ENCODE measurements around the gene POLR1D. TPM values are rescaled to one million over a fixed set of nuclear protein-coding genes. Genes with fewer than 3 reads are reported as not detected.

Gene POLR1D
- total RNA-seq, 1 experiment from 2014 or later, result 75.6 TPM

GRCh38 chr13:27662738-27663470 is 41.2 kb downstream of the POLR1D start:
- TF ChIP-seq POLR2AphosphoS5 (IDR thresholded peaks at IDR 0.05; ENCODE audit: low read depth, low read length) (no peak), SIN3A (IDR thresholded peaks at IDR 0.05; ENCODE audit: borderline replicate concordance, insufficient read depth, low read depth, low read length) (no peak), TCF7L2 (IDR thresholded peaks at IDR 0.05; ENCODE audit: low read depth, low read length) (no peak)
- CTCF ChIA-PET, result no interaction called here

DNA sequence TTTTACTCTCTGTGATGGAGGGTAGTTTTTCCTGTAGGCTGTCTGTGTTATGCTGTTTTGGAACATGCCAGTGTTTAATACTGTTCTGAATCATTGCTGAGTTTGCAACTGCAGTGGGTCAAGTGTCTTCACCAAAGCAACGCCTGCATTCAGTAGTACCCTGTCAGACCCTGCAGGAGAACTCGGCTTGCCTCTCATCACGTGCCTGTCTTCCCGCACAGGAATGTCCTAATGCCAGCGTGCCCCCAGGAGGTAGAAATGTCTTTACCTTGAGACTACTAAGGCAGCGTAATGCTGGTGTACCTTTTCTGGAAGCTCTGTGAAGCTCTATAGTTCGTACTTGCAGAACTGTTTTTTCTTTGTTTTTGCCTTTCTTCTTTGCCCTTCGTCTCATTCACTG is 42.3 kb downstream of the POLR1D start:
- Histone ChIP-seq H3K36me3 (ENCODE audit: control insufficient read depth, insufficient read depth, low read length) (no peaks in the 10 kb centered on the region), H3K27ac (ENCODE audit: low read length) (no peak overlapping the region), H3K4me3 (ENCODE audit: low read depth in 2 of 2, low read length in 2 of 2) (no peak overlapping the region), H3K4me1 (ENCODE audit: control insufficient read depth, insufficient read depth, low read length) (no peaks in the 10 kb centered on the region), H3K9me3 (ENCODE audit: control insufficient read depth, insufficient read depth, low read depth, low read length) (no peaks in the 10 kb centered on the region), H3K27me3 (ENCODE audit: control insufficient read depth, insufficient read depth, low read length) (no peaks in the 10 kb centered on the region)
- in situ Hi-C loops (cut with HindIII; ENCODE audit: low pct_unique_long_range_greater_than_20kb, low sequenced_read_pairs) (no loop called here), intact Hi-C loops (cut with micrococcal nuclease; ENCODE audit: unreplicated experiment) (no loop called here)
- ATAC-seq, result no peak
- TF ChIP-seq SIN3A (IDR thresholded peaks at IDR 0.05; ENCODE audit: borderline replicate concordance, insufficient read depth, low read depth, low read length), result no peak
- TF ChIP-seq POLR2AphosphoS5 (IDR thresholded peaks at IDR 0.05; ENCODE audit: low read depth, low read length), result no peak
- TF ChIP-seq, protein P1, sequence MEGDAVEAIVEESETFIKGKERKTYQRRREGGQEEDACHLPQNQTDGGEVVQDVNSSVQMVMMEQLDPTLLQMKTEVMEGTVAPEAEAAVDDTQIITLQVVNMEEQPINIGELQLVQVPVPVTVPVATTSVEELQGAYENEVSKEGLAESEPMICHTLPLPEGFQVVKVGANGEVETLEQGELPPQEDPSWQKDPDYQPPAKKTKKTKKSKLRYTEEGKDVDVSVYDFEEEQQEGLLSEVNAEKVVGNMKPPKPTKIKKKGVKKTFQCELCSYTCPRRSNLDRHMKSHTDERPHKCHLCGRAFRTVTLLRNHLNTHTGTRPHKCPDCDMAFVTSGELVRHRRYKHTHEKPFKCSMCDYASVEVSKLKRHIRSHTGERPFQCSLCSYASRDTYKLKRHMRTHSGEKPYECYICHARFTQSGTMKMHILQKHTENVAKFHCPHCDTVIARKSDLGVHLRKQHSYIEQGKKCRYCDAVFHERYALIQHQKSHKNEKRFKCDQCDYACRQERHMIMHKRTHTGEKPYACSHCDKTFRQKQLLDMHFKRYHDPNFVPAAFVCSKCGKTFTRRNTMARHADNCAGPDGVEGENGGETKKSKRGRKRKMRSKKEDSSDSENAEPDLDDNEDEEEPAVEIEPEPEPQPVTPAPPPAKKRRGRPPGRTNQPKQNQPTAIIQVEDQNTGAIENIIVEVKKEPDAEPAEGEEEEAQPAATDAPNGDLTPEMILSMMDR (IDR thresholded peaks at IDR 0.05), result no peak
- TF ChIP-seq REST (IDR thresholded peaks at IDR 0.05; ENCODE audit: insufficient read depth in 1 of 2, low read depth in 2 of 2, low read length in 1 of 2), result no peak
- no peak for TF ChIP-seq TCF7L2 (IDR thresholded peaks at IDR 0.05; ENCODE audit: low read depth, low read length)
- POLR2A ChIA-PET, result no interaction called here
- no TSS peak for BruUV-seq (replicated peaks)
- CTCF ChIA-PET, result interaction anchor here (0.6 kb wide), 1 partner anchor 131 kb away, joined by 3 read pairs; no protein-coding TSS in a partner anchor
- DNase-seq (ENCODE audit: low read depth, low spot score), result no peak

More at GRCh38 chr13:27662738-27663470, 41.2 kb downstream of the POLR1D start:
- in situ Hi-C loops (cut with HindIII; ENCODE audit: low pct_unique_long_range_greater_than_20kb, low sequenced_read_pairs), result no loop called here
- Histone ChIP-seq H3K4me1 (ENCODE audit: control insufficient read depth, insufficient read depth, low read length) (no peaks in the 10 kb centered on the region), H3K27ac (ENCODE audit: low read length) (no peak overlapping the region), H3K36me3 (ENCODE audit: control insufficient read depth, insufficient read depth, low read length) (no peaks in the 10 kb centered on the region), H3K9me3 (ENCODE audit: control insufficient read depth, insufficient read depth, low read depth, low read length) (no peaks in the 10 kb centered on the region), H3K27me3 (ENCODE audit: control insufficient read depth, insufficient read depth, low read length) (no peaks in the 10 kb centered on the region), H3K4me3 (ENCODE audit: low read depth in 2 of 2, low read length in 2 of 2) (no peak overlapping the region)
- DNase-seq (ENCODE audit: low read depth, low spot score) (no peak), ATAC-seq (no peak)
- intact Hi-C loops (cut with micrococcal nuclease; ENCODE audit: unreplicated experiment), result no loop called here
- BruUV-seq (replicated peaks), result no TSS peak
- POLR2A ChIA-PET, result no interaction called here

- ATAC-seq (no peak), DNase-seq (ENCODE audit: low read depth, low spot score) (no peak)
- intact Hi-C loops (cut with micrococcal nuclease; ENCODE audit: unreplicated experiment), result no loop called here
- Histone ChIP-seq H3K4me3 (ENCODE audit: low read depth in 2 of 2, low read length in 2 of 2) (no peak overlapping the region), H3K4me1 (ENCODE audit: control insufficient read depth, insufficient read depth, low read length) (no peaks in the 10 kb centered on the region), H3K27me3 (ENCODE audit: control insufficient read depth, insufficient read depth, low read length) (no peaks in the 10 kb centered on the region), H3K9me3 (ENCODE audit: control insufficient read depth, insufficient read depth, low read depth, low read length) (no peaks in the 10 kb centered on the region), H3K36me3 (ENCODE audit: control insufficient read depth, insufficient read depth, low read length) (no peaks in the 10 kb centered on the region), H3K27ac (ENCODE audit: low read length) (no peak overlapping the region)
- CTCF ChIA-PET, result no interaction called here
- POLR2A ChIA-PET, result no interaction called here
- BruUV-seq (replicated peaks), result no TSS peak
- no peak for TF ChIP-seq TCF7L2 (IDR thresholded peaks at IDR 0.05; ENCODE audit: low read depth, low read length)
- TF ChIP-seq REST (IDR thresholded peaks at IDR 0.05; ENCODE audit: insufficient read depth in 1 of 2, low read depth in 2 of 2, low read length in 1 of 2), result no peak
- TF ChIP-seq SIN3A (IDR thresholded peaks at IDR 0.05; ENCODE audit: borderline replicate concordance, insufficient read depth, low read depth, low read length), result no peak
- TF ChIP-seq, protein P1 (IDR thresholded peaks at IDR 0.05), result no peak
- no peak for TF ChIP-seq POLR2AphosphoS5 (IDR thresholded peaks at IDR 0.05; ENCODE audit: low read depth, low read length)
- in situ Hi-C loops (cut with HindIII; ENCODE audit: low pct_unique_long_range_greater_than_20kb, low sequenced_read_pairs), result no loop called here
Measured at GRCh38 chr13:27665333-27665732, 43.6 kb downstream of the POLR1D start.

Measured in Panc1 (cell line).